GM18870 (cell line): Measurements from ENCODE around the gene CXCL12.

Experiments
- ATAC-seq: cut with Tn5 transposase; IDR thresholded peaks from one replicate; pipeline ENCODE4 v1.9.1; 2021; ENCODE audit warnings: moderate library complexity; ENCODE audit not compliant: unreplicated experiment

The CXCL12 gene

GRCh38 chr10:44385696-44386441, 972 bp upstream of the CXCL12 start:
- ATAC-seq: no peak

GRCh38 chr10:44384601-44385025, 284 bp downstream of the CXCL12 start:
- ATAC-seq: no peak

GRCh38 chr10:44383749-44384600, 922 bp downstream of the CXCL12 start:
- no peak for ATAC-seq

GRCh38 chr10:44382981-44383748, 1.7 kb downstream of the CXCL12 start:
- ATAC-seq: no peak

- ATAC-seq: no peak
These were observed 2.6 kb downstream of the CXCL12 start for GRCh38 chr10:44382131-44382858.

- no peak for ATAC-seq
These were observed 3.9 kb downstream of the CXCL12 start for GRCh38 chr10:44380829-44381600.

- no peak for ATAC-seq
These were observed 5.0 kb downstream of the CXCL12 start for GRCh38 chr10:44379907-44380306.

GRCh38 chr10:44378626-44379025, 6.3 kb downstream of the CXCL12 start:
- no peak for ATAC-seq

GRCh38 chr10:44377651-44378310, 7.1 kb downstream of the CXCL12 start:
- no peak for ATAC-seq

- no peak for ATAC-seq
These were observed 8.3 kb downstream of the CXCL12 start for GRCh38 chr10:44376472-44377099.

- ATAC-seq: no peak
These were observed 10.7 kb downstream of the CXCL12 start for GRCh38 chr10:44374155-44374554.

- no peak for ATAC-seq
These were observed 11.4 kb downstream of the CXCL12 start for GRCh38 chr10:44373341-44373995.

GRCh38 chr10:44372181-44372580, 12.7 kb downstream of the CXCL12 start:
- ATAC-seq: no peak

- no peak for ATAC-seq
These were observed 14.1 kb downstream of the CXCL12 start for GRCh38 chr10:44370731-44371248.

GRCh38 chr10:44369854-44370253, 15.0 kb downstream of the CXCL12 start:
- ATAC-seq: no peak

GRCh38 chr10:44369296-44369695, 15.6 kb downstream of the CXCL12 start:
- ATAC-seq: no peak

GRCh38 chr10:44368637-44369036, 16.3 kb downstream of the CXCL12 start:
- ATAC-seq: no peak

- ATAC-seq: no peak
These were observed 17.8 kb downstream of the CXCL12 start for GRCh38 chr10:44366941-44367630.
